ENCODE results near the gene UQCC5. TPM values are rescaled to one million over a fixed set of nuclear protein-coding genes. Genes with fewer than 3 reads are reported as not detected.

UQCC5 gene
- polyA plus RNA-seq, 12 donors, result 7.2 to 18.2 (median 10.7) TPM; not detected in 1

GRCh38 chr3:52502001-52502400 lies 34.4 kb upstream of the UQCC5 start:
- DNase-seq, result no peak

GRCh38 chr3:52502808-52503350 lies 33.5 kb upstream of the UQCC5 start:
- no peak for DNase-seq

GRCh38 chr3:52503788-52504424 lies 32.5 kb upstream of the UQCC5 start:
- no peak for DNase-seq

- DNase-seq, result no peak
Measured at GRCh38 chr3:52504977-52505376, 31.4 kb upstream of the UQCC5 start.

GRCh38 chr3:52506266-52506966 lies 30.0 kb upstream of the UQCC5 start:
- DNase-seq, result no peak

GRCh38 chr3:52507359-52507758 lies 29.0 kb upstream of the UQCC5 start:
- DNase-seq, result no peak

GRCh38 chr3:52509753-52510328 lies 26.6 kb upstream of the UQCC5 start:
- DNase-seq, result no peak

- no peak for DNase-seq
Measured at GRCh38 chr3:52511509-52511908, 24.9 kb upstream of the UQCC5 start.

GRCh38 chr3:52512105-52512504 lies 24.3 kb upstream of the UQCC5 start:
- DNase-seq, result no peak

GRCh38 chr3:52512727-52513126 lies 23.7 kb upstream of the UQCC5 start:
- DNase-seq, result no peak

- DNase-seq, result no peak
Measured at GRCh38 chr3:52513281-52513680, 23.1 kb upstream of the UQCC5 start.

GRCh38 chr3:52514576-52514975 lies 21.8 kb upstream of the UQCC5 start:
- DNase-seq, result no peak

- no peak for DNase-seq
Measured at GRCh38 chr3:52515192-52515591, 21.2 kb upstream of the UQCC5 start.

- no peak for DNase-seq
Measured at GRCh38 chr3:52516509-52517195, 19.8 kb upstream of the UQCC5 start.

- no peak for DNase-seq
Measured at GRCh38 chr3:52517796-52518722, 18.3 kb upstream of the UQCC5 start.

- DNase-seq, result no peak
Measured at GRCh38 chr3:52518723-52519444, 17.5 kb upstream of the UQCC5 start.

- no peak for DNase-seq
Measured at GRCh38 chr3:52519445-52520140, 16.8 kb upstream of the UQCC5 start.

- no peak for DNase-seq
Measured at GRCh38 chr3:52520141-52520667, 16.2 kb upstream of the UQCC5 start.

GRCh38 chr3:52520716-52521487 lies 15.5 kb upstream of the UQCC5 start:
- DNase-seq, result no peak
